Adipose tissue (tissue), 3 donors: ENCODE measurements around the gene ALPG. TPM values are rescaled to one million over a fixed set of nuclear protein-coding genes. Genes with fewer than 3 reads are reported as not detected.
"Not testable (repeated sequence)": the region's sequence is repeated elsewhere in the genome, so short reads cannot be mapped to it uniquely, and the experiment has no call there.

Source experiments
- H3K27ac ChIP-seq: one replicate; pipeline ENCODE4 v1.5.1; 2013; ENCODE audit warnings: low read depth, low read length
- WGBS, 3 donors: extraction: QIAGEN DNeasy Blood & Tissue Kit; methylation state at CpG; one replicate each; pipeline ENCODE4 v1.1.7; 2013; 5-methylcytosine and 5-hydroxymethylcytosine counted together
- polyA plus RNA-seq, 3 donors: library from polyadenylated mRNA; stranded (reverse); fragments of 200-250 nt; gene quantifications; one replicate each; pipeline ENCODE4 v1.2.3, GENCODE V29; 2013
- donor health status: healthy with polysubstance abuse.
- donor health status: Bipolar disorder and iron deficiency.
- donor health status: healthy.

Gene ALPG
- polyA plus RNA-seq, 3 donors, result not detected

DNA sequence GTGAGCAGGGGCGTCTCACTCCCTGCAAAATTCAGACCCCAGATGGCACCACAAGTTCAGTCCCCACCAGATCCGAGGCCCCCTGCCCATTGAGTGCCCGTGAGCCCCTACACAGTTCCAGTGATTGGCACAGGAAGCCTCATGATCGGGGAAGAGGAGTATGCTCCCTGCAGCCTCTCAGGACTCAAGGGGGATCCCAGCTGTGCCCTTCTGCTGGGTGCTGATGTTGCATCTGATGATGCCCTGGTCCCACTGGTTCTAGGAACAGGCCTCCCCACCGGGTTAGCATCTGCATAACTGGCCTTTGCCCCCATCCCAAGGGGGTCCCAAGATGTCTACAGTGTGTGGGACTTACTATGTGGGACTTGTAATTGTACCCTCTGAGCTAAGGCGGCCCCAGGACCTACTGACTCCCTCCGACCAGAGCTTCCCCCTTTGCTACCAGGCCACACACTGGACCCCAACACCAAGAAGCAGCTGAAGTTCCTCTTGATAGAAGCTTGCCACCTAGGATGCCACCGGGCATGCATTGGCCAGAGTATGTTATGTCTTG, 8.6 kb downstream of the ALPG start:
- H3K27ac ChIP-seq, result no peak overlapping the region
- 70 to 91% (median 83%) methylated on average over 8 of the region's 8 CpGs for WGBS, 3 donors

GRCh38 chr2:232415736-232416520, 9.3 kb downstream of the ALPG start:
- WGBS, 3 donors, result 91 to 96% (median 93%) methylated on average over 12 of the region's 12 CpGs
- no peak overlapping the region for H3K27ac ChIP-seq

GRCh38 chr2:232416521-232417470, 10.2 kb downstream of the ALPG start:
- H3K27ac ChIP-seq, result no peak overlapping the region
- 90 to 91% (median 90%) methylated on average over 17 of the region's 17 CpGs for WGBS, 3 donors

- no peak overlapping the region for H3K27ac ChIP-seq
- 76 to 82% (median 81%) methylated on average over 5 of the region's 5 CpGs for WGBS, 3 donors
Measured at GRCh38 chr2:232417489-232417888, 10.8 kb downstream of the ALPG start.

DNA sequence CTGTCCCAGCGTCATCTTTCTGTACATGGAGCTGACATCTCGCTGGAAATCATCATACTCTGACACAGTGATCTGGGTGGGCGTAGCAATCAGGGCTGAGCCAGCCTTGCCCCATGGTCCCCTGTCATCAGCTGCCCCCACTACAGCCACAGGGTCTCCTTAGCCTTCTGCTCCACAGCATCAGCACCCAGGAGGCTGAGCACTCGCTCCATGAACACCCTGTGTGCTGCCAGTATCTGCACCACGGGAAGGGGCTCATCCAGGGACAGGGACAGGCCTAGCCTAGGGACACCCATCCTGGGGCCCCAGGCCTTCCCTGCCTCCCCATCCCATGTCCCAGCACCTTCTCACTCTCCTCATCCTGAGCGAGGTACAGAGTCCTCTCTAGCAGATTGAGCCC, 11.4 kb downstream of the ALPG start:
- WGBS, 3 donors, result 64 to 69% (median 67%) methylated on average over 6 of the region's 6 CpGs
- no peak overlapping the region for H3K27ac ChIP-seq

GRCh38 chr2:232418466-232419244, 12.0 kb downstream of the ALPG start:
- WGBS, 3 donors, result 2 to 3% (median 2%) methylated on average over 46 to 49 of the region's 49 CpGs
- no peak overlapping the region for H3K27ac ChIP-seq

GRCh38 chr2:232419245-232420072, 12.8 kb downstream of the ALPG start:
- WGBS, 3 donors, result 3 to 9% (median 4%) methylated on average over 75 to 79 of the region's 79 CpGs
- no peak overlapping the region for H3K27ac ChIP-seq

DNA sequence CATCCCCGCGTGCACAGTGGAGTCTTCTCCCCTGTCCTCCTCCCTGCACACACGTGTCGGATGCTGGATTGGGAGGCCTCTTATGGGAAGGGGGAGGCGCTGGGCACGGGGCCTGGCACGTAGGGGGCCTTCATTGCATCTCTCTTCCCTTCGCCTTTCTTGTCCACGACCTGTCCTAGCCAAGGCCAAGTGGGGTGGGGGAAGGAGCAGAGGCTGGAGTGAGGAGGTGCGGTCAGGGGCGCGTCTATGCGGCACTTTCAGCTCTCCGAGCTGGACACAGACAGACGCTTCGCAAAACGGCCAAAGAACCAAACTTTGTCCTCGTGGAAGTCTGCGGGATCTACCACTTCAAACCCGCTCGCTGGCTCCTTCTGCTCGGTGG, 13.4 kb downstream of the ALPG start:
- H3K27ac ChIP-seq, result no peak overlapping the region
- WGBS, 3 donors, result 5 to 16% (median 7%) methylated on average over 21 to 22 of the region's 22 CpGs

- WGBS, 3 donors, result 0 to 3% (median 2%) methylated on average over 60 to 79 of the region's 79 CpGs
- H3K27ac ChIP-seq, result no peak overlapping the region
Measured at GRCh38 chr2:232420463-232421188, 14.0 kb downstream of the ALPG start.

GRCh38 chr2:232421189-232421785, 14.6 kb downstream of the ALPG start:
- WGBS, 3 donors, result 21 to 26% (median 24%) methylated on average over 22 of the region's 22 CpGs
- H3K27ac ChIP-seq, result no peak overlapping the region

- WGBS, 3 donors, result 77 to 92% (median 88%) methylated on average over 10 of the region's 10 CpGs
- no peak overlapping the region for H3K27ac ChIP-seq
Measured at GRCh38 chr2:232422051-232422450, 15.4 kb downstream of the ALPG start.

GRCh38 chr2:232422996-232423395, 16.4 kb downstream of the ALPG start:
- WGBS, 3 donors, result 46 to 64% (median 60%) methylated on average over 3 of the region's 3 CpGs
- H3K27ac ChIP-seq, result not testable (repeated sequence)

- not testable (repeated sequence) for H3K27ac ChIP-seq
- WGBS, 3 donors, result 27 to 47% (median 42%) methylated on average over 5 to 7 of the region's 7 CpGs
Measured at GRCh38 chr2:232423407-232423806, 16.8 kb downstream of the ALPG start.

GRCh38 chr2:232431705-232432590, 25.3 kb downstream of the ALPG start:
- 78 to 87% (median 86%) methylated on average over 16 of the region's 16 CpGs for WGBS, 3 donors

DNA sequence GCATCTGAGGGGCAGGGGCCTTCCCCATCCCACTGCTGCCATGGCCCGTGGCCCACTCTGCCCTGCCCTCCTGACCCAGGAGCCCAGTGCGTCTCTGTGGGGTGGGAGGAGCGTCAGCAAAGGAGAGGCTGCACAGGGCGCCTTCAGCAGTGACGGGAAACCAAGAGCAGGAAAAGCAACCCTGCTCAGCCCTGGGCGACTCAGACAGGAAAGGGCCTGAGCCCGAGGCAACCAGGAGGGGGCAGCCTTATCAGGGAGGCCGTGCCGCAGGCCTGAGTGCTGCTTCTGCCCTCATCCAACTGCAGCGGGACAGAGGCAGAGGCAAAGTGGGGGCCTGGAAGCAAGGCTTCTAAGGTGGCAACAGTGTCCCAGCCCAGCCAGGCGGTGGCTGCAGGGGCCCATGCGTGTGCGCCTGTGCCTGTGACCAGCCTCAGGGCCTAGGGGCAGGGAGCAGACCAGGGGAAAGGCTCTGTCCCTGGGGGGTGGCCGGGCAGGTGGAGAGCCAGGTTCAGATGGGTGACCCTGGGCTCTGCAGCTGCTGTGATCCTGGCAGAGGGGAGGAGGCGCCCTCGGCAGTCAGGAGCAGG, 26.0 kb downstream of the ALPG start:
- no peak overlapping the region for H3K27ac ChIP-seq
- 63 to 79% (median 70%) methylated on average over 13 to 16 of the region's 16 CpGs for WGBS, 3 donors

More at GRCh38 chr2:232431705-232432590, 25.3 kb downstream of the ALPG start:
- no peak overlapping the region for H3K27ac ChIP-seq
